H9 (cell line): Measurements from ENCODE around the gene TSPAN5. TPM values are rescaled to one million over a fixed set of nuclear protein-coding genes. Genes with fewer than 3 reads are reported as not detected.
A peak's percentile ranks its signal among the peaks of the same experiment; 100 is the strongest.

Source experiments
- DNase-seq: peaks from one replicate; pipeline ENCODE4 v3.0.0-alpha.2; 2017
- H2AFZ ChIP-seq: one replicate; pipeline ENCODE4 v1.6.1; 2013; ENCODE audit warnings: mild to moderate bottlenecking, low read length, control low read depth, moderate library complexity
- H2AK5ac ChIP-seq: 2 replicates; pipeline ENCODE4 v1.6.1; 2013; ENCODE audit warnings: low read length, control low read depth, mixed read lengths; ENCODE audit not compliant: insufficient read length
- H2BK120ac ChIP-seq: one replicate; pipeline ENCODE4 v1.6.1; 2013; ENCODE audit warnings: low read depth, mild to moderate bottlenecking, low read length, control low read depth, inconsistent platforms; ENCODE audit not compliant: poor library complexity, severe bottlenecking
- H2BK12ac ChIP-seq: 2 replicates; pipeline ENCODE4 v1.6.1; 2013; ENCODE audit warnings: low read length, control low read depth, mixed read lengths, low read depth; ENCODE audit not compliant: insufficient read length
- H2BK15ac ChIP-seq: 2 replicates; pipeline ENCODE4 v1.6.1; 2013; ENCODE audit warnings: low read depth, low read length, control low read depth
- H2BK20ac ChIP-seq: one replicate; pipeline ENCODE4 v1.6.1; 2013; ENCODE audit warnings: low read depth, mild to moderate bottlenecking, low read length, control low read depth, inconsistent platforms; ENCODE audit not compliant: poor library complexity, severe bottlenecking
- H2BK5ac ChIP-seq: 2 replicates; pipeline ENCODE4 v1.6.1; 2013; ENCODE audit warnings: low read length, control low read depth, mixed read lengths; ENCODE audit not compliant: insufficient read length
- H3K14ac ChIP-seq: 2 replicates; pipeline ENCODE4 v1.6.1; 2013; ENCODE audit warnings: low read length, control low read depth; ENCODE audit not compliant: insufficient read depth
- H3K18ac ChIP-seq: 2 replicates; pipeline ENCODE4 v1.6.1; 2013; ENCODE audit warnings: low read depth, mild to moderate bottlenecking, mixed read lengths, low read length, control low read depth; ENCODE audit not compliant: insufficient read length
- H3K23ac ChIP-seq: 2 replicates; pipeline ENCODE4 v1.6.1; 2013; ENCODE audit warnings: low read length, control low read depth, mixed read lengths, low read depth; ENCODE audit not compliant: insufficient read length
- H3K23me2 ChIP-seq: 2 replicates; pipeline ENCODE4 v1.6.1; 2013; ENCODE audit warnings: low read depth, mild to moderate bottlenecking, mixed read lengths, low read length, control low read depth; ENCODE audit not compliant: insufficient read length, poor library complexity, severe bottlenecking
- H3K27ac ChIP-seq: 2 replicates; pipeline ENCODE4 v1.5.1; 2013; ENCODE audit warnings: low read length, control low read depth, mixed read lengths, low read depth; ENCODE audit not compliant: insufficient read length
- H3K27me3 ChIP-seq: 2 replicates; pipeline ENCODE4 v1.6.1; 2013; ENCODE audit warnings: low read length, control low read depth, inconsistent platforms; ENCODE audit not compliant: insufficient read depth
- H3K4ac ChIP-seq: 2 replicates; pipeline ENCODE4 v1.6.1; 2013; ENCODE audit warnings: low read depth, mild to moderate bottlenecking, control low read depth, inconsistent platforms, low read length, moderate library complexity
- H3K4me1 ChIP-seq: 2 replicates; pipeline ENCODE4 v1.6.1; 2013; ENCODE audit warnings: low read length, control low read depth, inconsistent platforms; ENCODE audit not compliant: insufficient read depth
- H3K4me2 ChIP-seq: 2 replicates; pipeline ENCODE4 v1.6.1; 2013; ENCODE audit warnings: low read length, control low read depth, mixed read lengths; ENCODE audit not compliant: insufficient read length, insufficient read depth
- H3K56ac ChIP-seq: 2 replicates; pipeline ENCODE4 v1.6.1; 2013; ENCODE audit warnings: low read depth, mild to moderate bottlenecking, mixed read lengths, low read length, control low read depth; ENCODE audit not compliant: insufficient read length
- H3K79me1 ChIP-seq: 2 replicates; pipeline ENCODE4 v1.6.1; 2013; ENCODE audit warnings: low read depth, mild to moderate bottlenecking, moderate library complexity, low read length, control low read depth, inconsistent platforms; ENCODE audit not compliant: insufficient read depth, poor library complexity, severe bottlenecking
- H3K79me2 ChIP-seq: 2 replicates; pipeline ENCODE4 v1.6.1; 2013; ENCODE audit warnings: low read length, control low read depth, inconsistent platforms; ENCODE audit not compliant: insufficient read depth
- H3K9ac ChIP-seq: 2 replicates; pipeline ENCODE4 v1.6.1; 2013; ENCODE audit warnings: low read length, control low read depth, mixed read lengths; ENCODE audit not compliant: insufficient read length; ENCODE audit errors: extremely low read depth
- H3K9me3 ChIP-seq: one replicate; pipeline ENCODE4 v1.6.1; 2013; ENCODE audit warnings: low read depth, low read length, inconsistent platforms; ENCODE audit not compliant: control insufficient read depth
- H3T11ph ChIP-seq: one replicate; pipeline ENCODE4 v1.6.1; 2013; ENCODE audit warnings: mild to moderate bottlenecking, low read length, control low read depth, inconsistent platforms
- H4K20me1 ChIP-seq: one replicate; pipeline ENCODE4 v1.6.1; 2013; ENCODE audit not compliant: control insufficient read depth, insufficient read length, insufficient read depth
- H4K5ac ChIP-seq: 2 replicates; pipeline ENCODE4 v1.6.1; 2013; ENCODE audit warnings: low read depth, mild to moderate bottlenecking, mixed read lengths, low read length, control low read depth; ENCODE audit not compliant: insufficient read length
- H4K8ac ChIP-seq: replicated peaks from 2 replicates; pipeline ENCODE4 v1.6.1; 2013; ENCODE audit warnings: low read length, control low read depth, mixed read lengths, low read depth; ENCODE audit not compliant: insufficient read length
- H4K91ac ChIP-seq: 2 replicates; pipeline ENCODE4 v1.6.1; 2013; ENCODE audit warnings: low read depth, mild to moderate bottlenecking, moderate library complexity, mixed read lengths, low read length, control low read depth; ENCODE audit not compliant: insufficient read length
- H3K27ac Mint-ChIP-seq, 3 experiments: 2 replicates in 2 of 3; 3 replicates in 1 of 3; pipeline ENCODE4 v1.8.0; 2020 to 2021; ENCODE audit warnings: mixed read lengths in 3 of 3, mild to moderate bottlenecking in 1 of 3, moderate library complexity in 1 of 3
- H3K27me3 Mint-ChIP-seq: 2 replicates; pipeline ENCODE4 v1.8.0; 2021; ENCODE audit warnings: low read depth, mild to moderate bottlenecking, moderate library complexity, mixed read lengths
- H3K36me3 Mint-ChIP-seq, 3 experiments: 2 replicates in 2 of 3; 3 replicates in 1 of 3; pipeline ENCODE4 v1.8.0; 2020 to 2021; ENCODE audit warnings: low read depth in 3 of 3, mixed read lengths in 3 of 3; ENCODE audit not compliant: insufficient read depth in 1 of 3
- H3K4me1 Mint-ChIP-seq, 2 experiments: 2 replicates each; pipeline ENCODE4 v1.8.0; 2020; ENCODE audit warnings: mixed read lengths in 2 of 2
- H3K4me3 Mint-ChIP-seq, 2 experiments: 2 replicates in 1 of 2; 3 replicates in 1 of 2; pipeline ENCODE4 v1.8.0; 2020 to 2021; ENCODE audit warnings: mild to moderate bottlenecking in 2 of 2, mixed read lengths in 2 of 2, moderate library complexity in 1 of 2
- H3K9me3 Mint-ChIP-seq, 2 experiments: 2 replicates in 1 of 2; 3 replicates in 1 of 2; pipeline ENCODE4 v1.8.0; 2020; ENCODE audit warnings: mild to moderate bottlenecking in 2 of 2, mixed read lengths in 2 of 2, moderate library complexity in 1 of 2
- CTCF ChIP-seq: fragments of 200-600 bp; sonication (generic); conservative IDR thresholded peaks from 3 replicates; pipeline ENCODE4 v1.8.0; 2021; ENCODE audit warnings: antibody characterized with exemption, mild to moderate bottlenecking
- WGBS: extraction: QIAGEN DNeasy Blood & Tissue Kit; methylation state at CpG from one replicate; pipeline ENCODE4 v1.1.7; 2013; ENCODE audit warnings: missing lambda C conversion rate, low lambda C conversion rate, mixed read lengths; ENCODE audit not compliant: insufficient read length; ENCODE audit errors: extremely low coverage; 5-methylcytosine and 5-hydroxymethylcytosine counted together
- total RNA-seq: library from RNA; stranded (reverse); gene quantifications from 2 replicates; pipeline ENCODE4 v1.2.1, GENCODE V29; 2021

TSPAN5 gene
- total RNA-seq, 1 experiment from 2014 or later = 7.0 TPM

GRCh38 chr4:98560321-98560720 is 98.1 kb downstream of the TSPAN5 start:
- no peak overlapping the region for H3K4me3 Mint-ChIP-seq

More at GRCh38 chr4:98560321-98560720, 98.1 kb downstream of the TSPAN5 start:
- Mint-ChIP-seq H3K36me3 (0 out of 7 replicates have a peak, but pooled peaks cover 0 to 2% (median 0%) of the 10 kb centered on the region in 3 experiments), H3K27me3 (no peaks in the 10 kb centered on the region), H3K27ac (no peak overlapping the region; a peak in 1 of 7 replicates), H3K4me1 (peaks cover 46 to 56% of the 10 kb centered on the region in 2 experiments), H3K9me3 (no peaks in the 10 kb centered on the region)
- Histone ChIP-seq H4K5ac (no peak overlapping the region), H3K9me3 (no peaks in the 10 kb centered on the region), H3K56ac (no peak overlapping the region), H4K20me1 (no peaks in the 10 kb centered on the region), H3K79me2 (no peaks in the 10 kb centered on the region), H2BK120ac (no peak overlapping the region), H2AK5ac (no peak overlapping the region), H3K18ac (no peak overlapping the region), H3K23ac (no peak overlapping the region), H2BK12ac (no peak overlapping the region), H3K9ac (no peak overlapping the region), H3K4ac (no peak overlapping the region), H3K4me2 (no peak overlapping the region), H3K27me3 (no peaks in the 10 kb centered on the region), H2BK20ac (peak overlapping the region; percentile 60), H3K79me1 (no peaks in the 10 kb centered on the region), H3K27ac (no peak overlapping the region), H3K23me2 (no peaks in the 10 kb centered on the region), H4K91ac (no peak overlapping the region), H3T11ph (no peak overlapping the region), H3K14ac (no peak overlapping the region), H2BK5ac (no peak overlapping the region), H2BK15ac (no peak overlapping the region), H3K4me1 (peaks cover 14% of the 10 kb centered on the region; the same call in 1 of the 2 replicates), H2AFZ (no peak overlapping the region), H4K8ac (no peak overlapping the region)
- WGBS = no CpG with 5 or more reads among the region's 3 CpGs
- no peak for DNase-seq
- TF ChIP-seq CTCF = no peak
